ENCODE data around the gene CDX1.

The CDX1 gene

DNA sequence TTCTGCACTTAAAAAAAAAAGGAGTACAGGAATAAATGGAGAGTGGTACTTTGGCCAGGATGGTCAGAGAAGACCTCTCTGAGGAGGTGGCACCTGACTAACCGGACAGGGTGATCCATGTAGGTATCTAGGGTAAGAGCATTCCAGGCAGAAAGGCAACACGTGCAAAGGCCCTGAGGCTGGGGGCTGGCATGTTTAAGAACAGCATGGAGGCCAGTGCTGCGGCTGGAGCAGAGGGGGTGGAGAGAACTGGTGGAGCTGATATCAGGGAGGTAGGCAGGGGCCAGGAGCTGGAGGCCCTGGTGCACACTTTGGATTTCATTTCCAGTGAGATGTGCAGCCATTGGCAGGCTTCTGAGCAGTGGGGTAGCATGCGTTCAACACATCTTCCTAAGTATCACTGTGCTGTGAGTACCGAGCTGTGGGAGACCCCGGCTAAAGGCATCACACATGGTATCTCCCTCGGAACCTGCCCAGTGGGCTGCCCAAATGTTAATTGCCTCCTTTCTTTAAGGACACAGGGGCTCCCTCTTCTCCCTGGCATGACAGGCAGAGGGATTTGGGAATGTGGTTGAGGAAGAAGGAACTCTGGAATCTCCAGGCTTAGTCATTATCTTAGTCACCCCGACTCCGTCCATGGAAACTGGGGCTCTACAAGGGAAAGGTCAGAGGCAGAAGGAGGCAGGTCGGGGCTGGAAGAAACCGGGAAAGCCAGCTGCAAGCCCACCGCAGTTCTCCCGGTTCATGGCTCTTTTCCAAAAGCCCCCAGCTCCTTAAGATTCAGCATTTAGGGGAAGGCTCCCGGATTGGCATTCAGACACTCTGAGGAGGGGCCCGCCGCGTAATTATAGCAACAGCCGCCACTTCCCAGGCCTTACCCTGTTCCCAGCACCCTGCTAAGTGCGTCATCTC lies 41.9 kb downstream of the CDX1 start:
- DNase-seq (ENCODE audit: low read depth): no peak

DNA sequence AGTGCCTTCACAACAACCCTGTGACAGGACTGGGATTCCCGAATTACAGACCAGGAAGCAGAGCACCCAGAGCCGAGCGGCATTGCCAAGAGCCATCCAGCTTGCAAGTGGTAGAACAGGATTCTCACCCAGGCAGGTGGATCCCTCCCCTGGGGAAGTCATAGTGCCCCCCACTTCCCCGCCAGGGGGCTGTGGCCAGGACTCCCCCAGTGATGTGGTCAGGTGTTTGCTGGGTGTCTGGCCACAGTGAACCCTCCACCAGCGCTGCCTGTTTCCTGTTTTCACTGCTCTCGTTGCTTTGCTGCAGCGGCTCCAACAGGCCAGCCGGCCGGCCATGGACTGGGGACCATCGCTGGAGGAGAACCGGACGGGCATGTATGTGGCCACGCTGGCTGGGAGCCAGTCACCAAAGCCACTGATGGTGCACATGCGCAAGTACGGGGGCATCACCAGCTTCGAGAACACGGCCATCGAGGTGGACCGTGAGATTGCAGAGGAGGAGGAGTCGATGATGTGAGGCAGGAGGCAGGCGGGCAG lies 42.6 kb downstream of the CDX1 start:
- peak; percentile 2 for DNase-seq (ENCODE audit: low read depth)

DNA sequence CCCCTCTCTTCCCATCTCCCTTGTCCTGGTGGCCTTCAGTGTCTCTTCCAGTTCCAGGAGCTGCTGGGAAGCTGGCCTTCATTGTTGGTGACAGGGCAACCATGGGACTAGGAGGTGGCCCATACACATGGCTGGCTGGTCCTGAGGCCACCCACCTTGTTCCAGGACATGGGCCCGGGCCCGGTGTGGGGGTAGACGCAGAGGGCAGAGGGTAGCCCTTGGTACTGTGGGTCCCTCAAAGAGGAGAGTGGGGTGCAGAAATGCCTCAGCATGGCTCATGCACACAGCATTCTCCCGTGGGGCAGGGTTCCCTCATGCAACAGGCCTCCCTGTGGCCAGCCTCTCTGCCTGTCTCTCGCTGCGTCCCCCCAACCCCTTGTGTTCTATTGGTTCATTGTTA lies 44.1 kb downstream of the CDX1 start:
- no peak for DNase-seq (ENCODE audit: low read depth)

DNA sequence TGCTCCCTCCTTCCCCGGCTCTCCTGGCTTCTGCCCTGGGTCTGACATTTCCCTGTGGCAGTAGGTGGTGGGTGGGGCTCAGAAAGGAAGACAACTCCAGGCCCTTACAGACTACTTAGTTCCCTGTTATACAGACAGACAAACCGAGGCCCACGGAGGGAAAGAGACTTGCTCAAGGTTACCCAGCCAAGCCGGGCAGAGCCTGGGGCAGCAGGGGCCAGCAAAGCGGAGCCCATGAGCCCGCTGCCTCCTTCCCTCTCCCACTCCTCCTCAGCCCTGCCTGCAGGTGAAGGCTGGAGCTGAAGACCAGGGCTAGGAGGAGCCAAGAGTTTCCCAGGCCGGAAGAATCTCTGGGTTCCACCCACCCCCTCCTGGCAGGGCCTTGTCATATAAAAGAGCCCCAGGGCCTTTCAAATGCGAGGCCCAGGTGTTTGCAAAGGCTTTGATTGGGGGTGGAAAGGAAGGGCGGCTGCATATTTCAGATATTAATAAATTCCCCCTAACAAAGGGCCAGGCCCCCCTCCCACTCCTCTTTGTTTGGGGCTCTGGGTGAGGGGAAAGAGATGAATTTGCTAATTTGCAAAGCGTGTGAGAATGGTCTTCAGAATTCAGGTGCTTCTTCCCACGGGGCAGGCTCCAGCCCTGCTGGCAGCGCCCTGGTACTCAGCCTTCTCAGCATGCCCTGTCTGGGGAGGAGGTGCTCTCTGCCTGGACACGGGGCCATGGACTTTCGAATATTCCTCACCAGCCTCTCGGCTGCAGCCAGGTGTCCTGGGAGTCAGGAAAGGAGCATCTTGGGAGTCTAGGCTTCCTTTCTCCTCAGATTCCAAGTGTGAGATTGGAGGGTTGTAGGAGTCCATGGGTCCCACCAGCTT lies 44.8 kb downstream of the CDX1 start:
- no peak for DNase-seq (ENCODE audit: low read depth)

DNA sequence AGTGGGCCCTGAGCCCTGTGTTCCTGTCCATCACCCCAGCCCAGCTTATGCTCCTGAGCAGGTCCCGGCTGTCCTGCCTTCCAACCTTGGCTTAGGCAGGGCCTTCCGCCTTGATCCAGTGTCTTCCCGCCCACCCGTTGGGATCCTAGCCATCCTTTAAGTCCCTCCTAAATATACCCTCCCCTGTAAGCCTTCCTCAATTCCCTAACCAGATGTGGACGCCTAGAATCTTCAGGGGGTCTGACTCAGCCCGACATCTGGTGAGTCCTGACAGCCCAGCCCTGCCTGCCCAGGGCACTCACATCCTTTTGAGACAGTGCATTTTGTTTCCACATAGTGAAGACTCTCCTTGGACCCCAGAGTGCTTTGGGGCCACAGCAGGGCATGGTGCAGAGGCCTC lies 47.0 kb downstream of the CDX1 start:
- DNase-seq (ENCODE audit: low read depth): no peak

DNA sequence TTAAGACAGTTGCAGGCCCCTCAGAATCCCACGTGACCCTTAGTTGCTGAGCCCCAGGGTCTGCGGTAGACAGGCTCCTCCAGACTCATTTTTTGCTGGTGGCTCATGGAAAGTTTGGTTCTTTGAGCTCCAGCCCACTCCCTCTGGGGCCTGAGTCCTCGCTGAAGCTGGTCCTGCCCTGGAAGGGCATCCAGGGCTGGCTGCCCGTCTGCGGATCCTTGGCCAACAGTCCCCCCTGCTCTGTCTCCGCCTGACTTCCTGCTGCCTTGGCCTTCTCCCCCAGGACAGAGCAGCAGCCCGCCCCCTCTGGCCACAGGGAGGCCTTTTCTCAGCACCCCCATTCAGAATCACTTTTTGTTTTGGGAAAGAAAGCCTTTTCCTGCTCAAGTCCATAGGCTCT lies 47.7 kb downstream of the CDX1 start:
- DNase-seq (ENCODE audit: low read depth): no peak

DNA sequence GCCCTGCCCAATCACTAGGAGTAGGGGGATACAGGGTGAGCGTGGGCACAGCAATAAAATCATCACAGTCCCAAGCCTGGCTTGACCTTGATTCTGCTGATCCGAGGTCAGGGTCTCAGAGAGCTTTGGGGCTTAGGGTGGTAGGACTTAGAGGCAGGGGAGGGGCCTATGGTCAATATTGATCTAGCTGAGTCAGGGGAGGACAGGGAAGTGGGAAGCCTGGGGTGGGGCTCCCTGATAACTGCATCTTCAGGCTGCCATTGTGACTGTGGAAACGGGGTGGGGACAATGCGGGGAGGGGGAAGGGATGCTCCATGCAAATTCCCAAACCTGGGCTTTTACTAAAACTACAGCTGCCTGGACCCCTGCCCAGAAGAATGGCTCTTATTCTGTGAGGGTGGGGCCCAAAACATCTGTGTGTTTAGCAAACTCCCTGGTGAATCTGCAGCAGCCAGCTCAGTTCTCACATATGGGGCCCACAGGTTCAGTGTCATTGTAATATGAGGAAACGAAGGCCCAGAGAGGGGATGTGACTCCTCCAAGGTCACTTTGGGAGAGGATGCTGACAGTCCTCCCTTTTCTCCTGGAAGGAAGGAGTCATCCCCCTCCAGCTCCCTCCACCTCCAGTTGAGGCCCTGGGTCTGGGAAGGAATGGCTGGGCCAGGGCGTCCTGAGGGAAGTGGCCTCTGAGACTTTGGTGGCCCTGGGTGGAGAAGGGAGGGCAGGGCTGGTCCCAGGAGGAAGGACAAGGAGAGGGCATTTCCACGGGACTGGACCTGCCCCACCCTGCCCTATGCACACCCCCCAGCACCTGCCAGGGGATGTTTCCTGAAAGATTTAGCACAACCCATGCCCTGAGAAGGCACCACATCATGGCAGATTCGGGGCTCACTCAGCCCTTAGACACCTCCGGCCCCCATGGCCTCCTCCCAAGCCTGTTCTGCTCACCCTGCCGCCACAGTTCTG lies 49.7 kb downstream of the CDX1 start:
- no peak for DNase-seq (ENCODE audit: low read depth)

DNA sequence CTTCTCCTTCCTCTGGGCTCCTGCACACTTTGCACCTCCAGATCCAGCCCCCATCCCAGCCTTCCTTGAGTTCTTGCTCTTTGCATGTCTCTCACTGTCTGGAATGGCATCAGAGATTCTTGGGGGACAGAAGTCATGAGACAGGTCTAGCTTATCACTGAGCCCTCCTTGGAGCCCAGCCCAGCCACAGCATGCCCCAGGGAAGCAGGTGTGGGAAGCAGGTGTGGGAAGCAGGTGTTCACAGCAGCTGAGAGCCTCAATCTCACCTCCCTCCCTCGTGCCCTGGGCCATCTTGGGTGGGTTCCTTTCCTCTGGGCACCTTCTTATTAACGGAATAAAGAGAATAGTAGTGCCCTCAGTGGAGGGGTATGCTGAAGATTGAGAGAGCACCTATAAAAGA lies 50.5 kb downstream of the CDX1 start:
- no peak for DNase-seq (ENCODE audit: low read depth)

DNA sequence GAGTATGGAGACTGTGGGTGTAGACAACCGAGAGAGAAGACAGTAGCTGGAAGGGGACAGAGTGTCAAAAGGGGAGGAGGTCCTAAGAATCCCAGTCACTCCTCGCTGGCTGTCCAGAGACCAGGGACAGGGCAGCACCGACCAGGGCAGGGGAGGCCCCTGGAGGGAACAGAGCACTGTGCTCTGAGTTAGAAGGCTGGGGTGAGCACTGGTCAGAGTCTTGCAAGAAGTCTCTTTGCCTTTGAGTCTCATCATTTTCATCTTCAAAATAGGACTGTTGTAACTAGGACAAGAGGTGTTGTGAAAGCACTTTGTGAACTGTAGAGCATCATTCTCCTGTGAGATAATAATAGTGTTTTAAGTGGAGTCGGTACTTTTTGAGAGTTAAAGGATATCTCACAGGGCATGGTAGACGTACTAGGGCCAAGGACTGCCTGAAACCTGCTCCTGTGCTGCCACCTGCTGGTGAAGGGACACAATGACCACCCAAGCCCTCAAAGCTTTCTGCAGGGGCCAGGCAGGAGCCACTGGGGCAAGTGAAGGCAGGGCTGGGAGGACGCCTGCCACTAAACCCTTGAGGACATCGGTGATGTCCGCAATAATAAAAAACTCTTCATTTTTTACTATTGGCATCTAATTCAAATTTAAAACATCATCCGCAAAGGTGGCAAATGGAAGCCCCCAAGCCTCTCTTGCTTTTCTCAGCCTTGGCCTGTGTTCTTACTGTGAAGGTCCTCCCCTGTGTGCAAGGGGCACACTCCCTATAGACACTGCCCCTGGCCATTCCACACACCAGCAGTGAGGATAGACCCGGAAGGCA lies 51.5 kb downstream of the CDX1 start:
- DNase-seq (ENCODE audit: low read depth): peak; percentile 66

DNA sequence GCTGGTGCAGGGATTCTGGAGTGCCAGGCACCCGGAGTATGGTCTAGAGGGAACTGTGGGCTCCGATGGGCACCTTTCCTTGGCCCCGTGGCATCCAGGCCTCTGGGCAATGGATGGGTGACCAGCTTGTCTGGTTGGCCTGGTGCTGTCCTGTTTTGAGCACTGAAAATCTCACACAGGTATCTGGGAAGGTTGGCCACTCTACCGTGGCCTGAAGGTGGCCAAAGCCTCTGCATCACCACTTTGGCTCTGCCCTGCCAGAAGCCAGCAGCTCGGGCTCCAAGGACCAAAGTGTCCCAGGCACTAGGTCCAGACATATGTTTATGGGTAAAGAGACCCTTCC lies 52.1 kb downstream of the CDX1 start:
- DNase-seq (ENCODE audit: low read depth): no peak

DNA sequence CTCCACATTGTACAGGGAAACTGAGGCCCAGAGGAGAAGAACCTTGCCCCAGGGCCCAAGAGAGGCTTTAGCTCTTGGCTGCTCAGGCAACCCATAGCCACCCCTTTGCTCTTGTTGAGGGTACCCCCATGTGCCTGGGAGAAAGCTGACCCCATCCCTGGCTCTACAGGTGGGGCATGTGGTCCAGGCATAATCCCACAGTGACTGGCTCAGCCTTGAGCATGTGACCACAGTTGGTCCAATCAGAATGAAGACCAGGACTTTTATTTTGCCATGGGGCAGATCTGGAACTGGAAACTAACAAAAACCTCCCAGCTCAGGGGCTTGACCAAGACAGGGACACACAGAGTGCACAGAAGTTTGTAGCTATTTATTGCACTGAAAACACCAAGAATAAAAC lies 52.6 kb downstream of the CDX1 start:
- DNase-seq (ENCODE audit: low read depth): no peak

DNA sequence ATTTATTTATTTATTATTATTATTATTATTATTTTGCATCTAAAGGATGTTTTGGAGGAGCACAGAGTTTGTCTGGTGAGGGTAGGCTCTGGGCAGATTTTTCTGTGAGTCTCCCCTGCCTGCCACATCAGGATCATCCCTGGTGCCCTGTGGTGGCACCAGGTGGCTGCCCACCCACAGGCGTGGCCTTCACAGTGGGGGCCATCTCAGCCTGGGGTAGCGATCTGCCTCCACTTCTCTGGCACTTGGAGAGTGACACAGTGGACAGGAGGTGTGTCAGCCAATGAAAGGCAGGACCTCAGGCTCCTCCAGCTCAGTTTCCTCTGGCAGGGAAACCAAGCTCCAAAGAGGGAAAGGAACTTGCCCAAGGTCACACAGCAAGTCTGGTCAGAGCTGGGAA lies 53.3 kb downstream of the CDX1 start:
- no peak for DNase-seq (ENCODE audit: low read depth)

DNA sequence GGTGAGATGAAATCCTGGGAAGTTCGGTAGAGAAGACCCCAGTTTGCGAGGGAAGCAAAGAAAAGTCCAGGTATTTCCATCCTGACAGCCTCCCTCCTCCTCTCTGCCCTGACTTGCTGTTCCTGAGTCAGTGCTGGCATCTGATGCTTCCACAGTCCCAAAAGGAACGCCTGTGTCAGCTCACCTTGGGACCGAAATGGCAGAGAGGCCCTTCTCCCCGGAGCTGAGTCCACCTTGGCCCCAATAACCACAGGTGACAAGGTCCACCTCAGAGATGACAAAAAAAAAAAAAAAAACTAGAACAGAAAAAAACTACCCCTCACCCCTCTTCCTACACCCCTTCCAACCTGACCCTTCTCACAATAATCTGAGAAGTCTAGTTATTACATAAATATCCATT lies 54.9 kb downstream of the CDX1 start:
- DNase-seq (ENCODE audit: low read depth): no peak

DNA sequence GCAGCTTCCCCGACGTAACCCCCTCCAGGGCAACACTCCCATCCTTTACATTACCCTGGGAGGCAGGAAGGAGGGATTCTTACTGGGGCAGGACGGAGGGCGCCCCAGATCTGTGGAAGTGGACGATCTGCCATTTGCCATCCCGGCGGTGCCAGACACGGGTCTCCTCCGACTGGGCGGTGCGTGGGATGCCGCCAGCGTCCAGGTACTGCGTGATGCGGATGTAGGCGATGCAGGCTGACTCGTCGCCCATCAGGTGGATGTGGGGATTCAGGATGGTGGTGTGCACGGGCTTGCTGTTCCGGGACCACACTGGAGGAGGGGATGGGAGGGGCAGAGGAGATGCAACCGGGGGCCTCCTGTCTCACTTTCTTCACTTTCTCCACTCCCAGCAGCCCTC lies 56.3 kb downstream of the CDX1 start:
- no peak for DNase-seq (ENCODE audit: low read depth)

DNA sequence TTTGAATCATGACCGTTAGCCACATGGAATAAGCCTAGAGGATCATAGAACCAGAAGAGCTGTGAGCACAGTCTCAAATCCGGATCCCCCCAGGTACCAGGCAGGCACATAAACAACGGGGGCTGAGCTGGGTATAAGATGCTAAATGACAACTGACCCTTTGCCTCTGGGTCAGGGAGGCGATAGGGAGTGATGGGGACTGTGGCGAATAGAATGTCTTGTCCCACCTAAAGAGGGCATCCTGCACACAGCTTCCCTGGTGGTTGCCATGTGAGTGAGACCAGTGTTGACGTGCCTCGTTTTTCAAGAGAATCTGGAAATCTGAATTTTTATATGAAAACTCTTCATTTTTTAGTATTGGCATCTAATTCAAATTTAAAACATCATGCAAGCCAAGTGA lies 56.9 kb downstream of the CDX1 start:
- DNase-seq (ENCODE audit: low read depth): no peak

DNA sequence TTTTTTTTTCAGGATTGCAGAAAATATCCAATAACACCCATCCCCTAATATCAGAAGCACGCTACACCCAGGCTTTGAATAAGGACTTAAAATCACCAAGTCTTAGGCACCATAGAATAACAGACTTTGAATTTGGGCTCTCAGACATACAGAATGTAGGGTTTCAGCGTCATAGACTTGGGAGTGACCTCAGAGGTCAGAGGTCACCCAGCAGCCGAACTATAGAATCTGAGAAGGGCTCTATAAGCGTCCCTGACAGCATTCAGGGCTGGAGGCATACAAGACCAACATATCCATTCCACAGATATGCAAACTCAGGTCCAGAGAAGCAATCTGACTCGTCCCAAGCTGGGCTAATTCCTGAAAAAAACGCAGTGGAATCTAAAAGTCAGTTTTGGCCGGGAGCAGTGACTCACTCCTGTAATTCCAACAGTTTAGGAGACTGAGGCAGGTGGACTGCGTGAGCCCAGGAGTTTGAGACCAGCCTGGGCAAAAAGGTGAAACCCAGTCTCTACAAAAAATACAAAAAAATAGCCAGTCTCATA lies 58.0 kb downstream of the CDX1 start:
- DNase-seq (ENCODE audit: low read depth): no peak

DNA sequence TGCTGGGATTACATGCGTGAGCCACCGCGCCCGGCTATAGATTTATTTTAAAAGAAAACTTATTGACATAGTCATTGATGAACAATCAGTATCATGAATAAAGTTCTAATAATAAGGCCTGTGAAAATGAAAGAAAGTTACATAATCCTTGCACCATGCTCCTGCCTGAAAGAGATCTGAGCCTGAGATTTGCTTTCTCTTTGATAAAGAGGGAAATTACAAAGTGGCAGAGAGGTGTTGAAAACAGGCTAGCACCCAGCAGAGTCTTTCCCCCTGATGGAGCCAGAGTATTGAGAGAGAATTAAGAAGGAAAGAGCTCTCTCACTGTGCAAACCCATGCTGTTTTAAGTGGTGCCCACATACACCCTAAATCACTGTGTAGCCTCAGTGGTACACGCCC lies 60.5 kb downstream of the CDX1 start:
- DNase-seq (ENCODE audit: low read depth): no peak

DNA sequence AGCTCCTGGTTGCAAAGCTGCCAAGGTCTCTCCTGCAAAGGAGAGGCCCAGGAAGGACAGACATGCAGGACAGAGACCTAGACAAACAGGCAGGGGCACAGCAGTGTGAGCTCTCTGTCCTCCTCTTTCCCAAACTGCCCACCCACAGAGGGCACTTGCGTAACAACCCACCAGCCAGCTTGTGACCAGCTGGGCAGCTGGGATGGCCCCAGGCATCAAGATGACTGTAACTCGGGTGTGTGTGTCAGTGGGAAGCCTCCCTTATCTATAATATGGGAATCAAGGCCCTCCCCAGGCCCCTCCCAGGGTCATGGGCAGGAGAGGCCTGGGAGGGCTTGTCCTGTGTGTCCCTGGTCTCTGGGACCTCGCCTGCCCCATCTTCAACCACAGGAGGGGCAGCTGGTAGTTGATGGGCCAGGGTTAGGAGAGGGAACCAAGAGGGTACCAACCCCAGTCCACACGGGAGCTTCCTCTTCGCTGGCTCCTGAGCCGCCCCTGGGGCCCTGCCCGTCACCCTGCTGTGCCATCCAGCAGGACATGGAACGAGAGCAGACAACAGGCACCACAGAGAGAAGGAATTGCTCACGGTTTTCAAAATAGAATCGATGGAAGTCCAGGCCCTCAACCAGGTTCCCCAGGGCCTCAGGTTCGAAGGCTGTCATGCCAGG lies 61.2 kb downstream of the CDX1 start:
- no peak for DNase-seq (ENCODE audit: low read depth)

DNA sequence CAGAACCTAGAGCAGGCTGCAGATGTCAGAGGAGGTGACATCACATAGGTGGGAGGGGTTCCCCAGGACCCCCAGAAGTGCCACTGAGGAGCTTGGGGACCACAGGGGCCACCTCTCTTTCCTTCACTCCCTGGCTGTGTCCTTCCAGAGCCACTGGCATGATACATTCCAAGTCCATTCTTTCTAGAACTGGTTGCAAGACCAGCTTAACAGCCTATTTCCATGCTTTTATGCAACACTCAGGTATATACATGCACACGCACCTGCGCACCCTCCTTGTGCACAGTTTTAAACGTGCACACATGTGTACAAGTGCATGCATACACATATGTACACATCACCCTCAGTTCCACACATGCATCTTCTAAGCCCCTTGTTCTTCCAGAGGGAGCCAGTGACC lies 63.0 kb downstream of the CDX1 start:
- DNase-seq (ENCODE audit: low read depth): no peak

DNA sequence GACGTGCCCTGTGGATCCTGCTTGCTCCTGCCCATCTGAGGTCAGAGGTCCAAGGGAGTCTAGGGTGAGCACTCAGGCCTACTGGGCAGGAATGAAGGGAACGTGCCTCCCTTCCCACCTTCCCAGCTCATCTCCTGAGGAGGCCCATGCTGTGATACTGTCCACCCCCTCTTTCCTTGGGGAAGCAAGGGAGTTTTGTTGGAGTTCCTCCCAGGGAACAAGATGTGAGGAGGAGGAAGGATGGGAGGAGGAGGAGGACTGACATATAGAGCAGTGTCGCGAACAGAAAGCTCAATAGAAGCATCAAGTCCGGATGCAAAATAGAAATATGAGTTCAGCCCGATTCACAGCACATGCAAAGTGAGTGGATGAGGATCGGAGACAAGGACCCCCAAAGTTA lies 64.3 kb downstream of the CDX1 start:
- no peak for DNase-seq (ENCODE audit: low read depth)

Data from stimulated activated CD8-positive, alpha-beta memory T cell treated with anti-CD3 and anti-CD28 coated beads, Interleukin-12 subunit alpha, Interleukin-12 subunit beta, amount 100 ng/mL, for 1 hour (primary cell).